Astrocyte of the hippocampus (primary cell): Measurements from ENCODE around the gene GFOD1.
A peak's percentile ranks its signal among the peaks of the same experiment; 100 is the strongest.

Experiments
- DNase-seq: peaks from one replicate; pipeline ENCODE4 v3.0.0; 2011; ENCODE audit warnings: low read depth, low spot score

GFOD1 gene

DNA sequence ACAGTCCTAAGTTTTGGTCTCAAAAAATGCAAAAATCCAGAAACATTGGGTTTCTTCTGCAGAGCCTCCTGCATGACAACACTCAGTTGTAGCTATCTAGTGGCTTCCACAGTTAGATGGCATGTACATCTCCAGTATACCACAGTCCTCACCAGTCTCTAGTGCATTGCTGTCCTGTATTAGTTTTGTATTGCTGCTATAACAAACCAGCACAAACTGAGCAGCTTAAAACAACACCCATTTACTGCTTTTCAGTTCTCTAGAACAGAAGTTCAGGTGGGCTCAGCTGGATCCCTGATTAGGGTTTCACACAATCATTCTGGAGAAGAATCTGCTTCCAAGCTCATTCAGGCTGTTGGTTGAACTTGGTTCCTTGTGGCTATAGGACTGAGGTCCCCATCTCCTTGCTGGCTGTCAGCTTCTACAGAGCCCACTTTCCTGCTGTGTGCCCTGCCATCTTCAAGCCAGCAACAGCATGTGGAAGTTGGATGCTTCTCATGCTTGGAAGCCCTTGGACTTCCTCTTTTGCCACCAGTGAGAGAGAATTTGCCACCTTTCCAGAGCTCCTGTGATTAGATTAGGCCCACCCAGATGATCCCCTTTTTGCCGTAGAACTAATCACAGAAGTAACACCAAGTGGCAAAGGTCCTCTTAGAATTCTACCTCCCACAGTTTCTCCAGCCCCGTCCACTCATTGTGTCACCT, 110.2 kb downstream of the GFOD1 start:
- no peak for DNase-seq

DNA sequence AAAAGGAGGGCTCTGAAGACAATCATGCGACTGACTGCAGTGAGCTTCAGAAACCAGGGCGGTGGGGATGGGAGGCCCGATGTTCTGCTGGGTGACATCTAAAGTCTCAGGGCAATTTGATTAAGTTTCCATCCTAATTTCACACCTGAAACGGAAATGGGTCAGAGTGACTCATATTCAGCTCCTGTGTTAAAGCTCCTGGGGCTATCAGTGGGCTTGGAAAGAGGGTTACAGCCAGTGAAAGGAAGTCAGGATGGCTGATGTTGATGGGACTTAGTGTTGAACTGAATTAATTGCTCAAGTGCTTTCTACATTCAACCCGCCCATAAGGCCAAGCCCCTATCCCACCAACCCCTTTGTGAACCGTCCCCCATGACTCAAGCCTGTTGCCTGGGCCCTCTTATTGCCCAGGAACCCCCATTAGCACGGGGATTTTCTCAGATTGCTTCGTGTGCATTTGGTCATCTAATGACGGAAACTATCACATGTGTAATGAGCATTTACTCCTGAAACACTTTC, 112.0 kb downstream of the GFOD1 start:
- no peak for DNase-seq

DNA sequence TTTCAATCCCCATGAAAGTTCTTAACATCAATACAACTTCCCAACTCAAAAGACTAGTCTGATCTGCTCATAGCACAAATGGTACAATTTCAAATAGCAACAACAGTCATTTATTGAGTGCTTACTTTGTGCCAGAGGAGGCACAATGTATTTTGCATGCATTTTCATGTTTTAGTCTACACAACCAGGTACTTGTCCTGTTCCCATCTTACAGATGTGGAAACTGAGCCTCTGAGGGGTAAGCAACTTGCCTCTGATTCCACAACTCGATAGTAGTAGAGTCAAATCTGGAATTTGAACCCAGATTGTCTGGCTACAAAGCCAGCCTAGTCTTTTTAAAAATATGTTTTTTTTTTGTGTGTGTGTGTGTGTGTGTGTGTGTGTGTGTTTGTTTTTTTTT, 113.5 kb downstream of the GFOD1 start:
- DNase-seq, result no peak

DNA sequence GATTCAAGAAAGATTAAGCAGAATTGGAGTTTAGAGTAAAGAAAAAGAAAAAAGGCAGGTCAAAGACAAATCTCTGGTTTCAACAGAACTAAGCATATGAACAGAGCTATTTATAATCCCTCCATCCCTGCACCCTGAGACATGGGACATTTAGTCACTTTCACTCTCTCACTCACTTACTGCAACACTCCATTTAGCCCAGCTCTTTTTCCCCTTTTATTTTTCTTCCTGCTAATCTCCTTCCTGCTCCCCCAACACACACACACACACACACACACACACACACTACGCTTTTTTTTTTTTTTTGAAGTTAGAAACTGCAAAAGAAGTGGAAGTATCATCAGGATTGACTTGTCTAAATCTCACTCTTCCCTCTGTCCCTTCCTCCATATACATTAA, 113.9 kb downstream of the GFOD1 start:
- DNase-seq, result no peak

DNA sequence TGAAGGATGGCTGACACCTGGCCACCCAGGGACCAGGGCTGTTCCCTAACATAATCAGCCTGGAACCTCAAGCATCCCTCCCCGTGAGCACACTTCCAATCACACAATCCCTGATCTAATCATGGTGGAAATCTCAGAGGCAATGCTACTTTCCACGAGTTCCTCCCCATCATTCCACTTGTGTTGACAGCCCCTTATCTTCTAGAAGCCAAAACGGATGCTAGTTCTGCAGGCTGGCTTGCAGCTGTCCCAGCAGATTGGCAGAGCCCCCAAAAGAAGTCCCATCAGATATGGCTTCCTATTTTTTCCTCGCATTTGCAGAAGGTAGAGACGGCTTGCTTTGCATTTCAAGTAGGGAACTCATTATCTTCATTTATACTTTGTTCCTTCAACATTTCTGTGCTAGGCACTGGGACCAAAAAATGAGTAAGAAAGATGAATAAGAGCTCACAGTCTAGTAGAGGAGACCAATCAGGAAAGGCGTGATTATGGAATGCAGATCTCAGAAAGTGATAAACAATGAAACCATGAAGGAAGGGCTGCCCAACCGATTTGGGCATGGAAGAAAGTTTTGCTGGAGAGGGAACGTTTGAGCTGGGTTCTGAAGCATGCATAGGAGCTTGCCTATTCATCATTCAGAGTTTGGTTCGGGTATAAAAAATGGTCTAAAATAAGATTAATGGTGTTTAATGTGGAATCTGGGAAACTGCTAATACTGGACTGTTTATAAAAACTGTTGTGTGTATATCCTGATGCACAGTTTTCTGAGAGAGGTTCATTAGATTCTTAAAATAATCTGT, 114.5 kb downstream of the GFOD1 start:
- no peak for DNase-seq

DNA sequence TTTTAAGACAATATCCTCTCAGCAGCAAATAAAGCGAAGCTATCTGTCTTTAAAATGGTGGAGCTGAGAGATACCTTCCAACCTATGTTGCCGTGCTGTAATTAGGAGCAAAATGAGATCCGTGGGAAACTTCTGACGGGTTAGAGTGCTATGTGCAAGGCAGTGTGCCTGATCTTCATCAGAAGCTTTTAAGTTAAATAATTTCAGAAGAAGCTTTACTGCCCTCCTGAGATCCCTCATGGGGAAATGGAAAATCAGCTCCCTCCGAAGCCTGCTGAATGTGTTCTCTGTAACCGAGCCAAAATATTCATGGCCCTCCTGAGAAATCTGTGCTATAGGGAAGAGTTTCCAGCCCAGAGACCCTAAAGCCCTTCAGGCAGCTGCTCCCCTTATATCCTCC, 115.3 kb downstream of the GFOD1 start:
- no peak for DNase-seq

DNA sequence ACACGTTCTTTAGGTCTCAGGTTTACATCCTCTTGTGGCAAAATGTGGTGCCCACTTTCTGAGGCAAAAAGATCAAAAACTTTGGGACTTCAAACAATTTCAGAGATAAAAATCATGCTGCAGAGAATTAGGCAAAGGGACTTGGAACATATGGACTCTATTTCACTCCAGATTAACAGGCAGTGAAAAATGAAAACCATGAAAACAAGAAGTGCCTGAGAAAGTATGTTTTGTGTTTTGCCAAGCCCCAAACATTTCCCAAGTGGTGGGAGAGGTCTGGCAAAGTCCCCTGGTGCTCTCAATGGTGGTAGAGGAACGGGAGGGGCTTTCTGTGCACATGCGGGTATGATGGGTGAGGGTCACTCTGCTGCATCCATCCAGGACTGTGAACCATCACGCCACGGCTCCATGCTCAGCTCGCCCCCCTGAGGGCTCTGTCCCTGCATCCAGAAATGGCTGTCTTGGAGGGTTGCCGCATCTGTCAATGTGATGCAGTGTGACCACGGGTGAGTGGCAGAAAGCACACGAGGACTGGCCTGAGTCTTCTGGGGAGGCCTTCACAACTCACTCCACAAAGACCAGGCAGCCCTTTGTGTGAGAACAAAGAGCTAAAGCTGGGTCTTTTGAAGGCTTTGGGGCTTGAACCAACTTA, 115.9 kb downstream of the GFOD1 start:
- DNase-seq, result no peak

DNA sequence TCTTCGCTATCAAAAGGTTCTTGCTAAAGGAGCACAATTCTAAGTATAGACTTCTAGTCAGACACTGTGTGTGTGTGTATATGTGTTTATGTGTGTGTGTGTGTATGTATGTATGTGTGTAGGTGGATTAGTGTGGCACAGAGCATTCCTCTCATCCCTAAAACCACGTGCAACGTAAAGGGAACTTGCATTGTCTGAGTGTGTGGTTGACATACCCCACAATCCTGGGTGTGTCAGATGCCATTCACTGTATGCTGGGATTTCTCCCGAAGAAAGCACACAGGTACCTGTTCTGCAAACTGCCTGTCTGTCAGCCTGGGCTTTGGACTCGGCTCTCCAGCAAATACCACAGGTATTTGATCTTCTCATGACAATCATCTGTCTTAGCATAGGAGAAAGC, 116.8 kb downstream of the GFOD1 start:
- no peak for DNase-seq

DNA sequence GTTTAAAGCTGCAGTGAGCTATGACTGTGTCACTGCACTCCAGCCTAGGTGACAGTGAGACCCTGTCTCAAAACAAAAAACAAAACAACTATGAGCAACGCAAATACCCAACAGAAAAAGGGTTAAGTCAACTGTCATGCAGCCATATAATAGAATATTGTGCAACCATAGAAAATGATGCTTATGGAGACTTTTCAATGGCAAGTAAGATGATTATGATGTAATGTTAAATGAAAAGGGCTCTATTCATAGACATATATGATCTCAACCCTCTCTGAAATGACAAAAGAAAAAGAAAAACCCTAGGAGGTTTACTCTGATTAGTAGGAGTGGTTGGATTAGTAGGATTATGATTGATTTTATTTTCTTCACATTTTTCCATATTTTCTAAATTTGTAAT, 117.8 kb downstream of the GFOD1 start:
- no peak for DNase-seq

DNA sequence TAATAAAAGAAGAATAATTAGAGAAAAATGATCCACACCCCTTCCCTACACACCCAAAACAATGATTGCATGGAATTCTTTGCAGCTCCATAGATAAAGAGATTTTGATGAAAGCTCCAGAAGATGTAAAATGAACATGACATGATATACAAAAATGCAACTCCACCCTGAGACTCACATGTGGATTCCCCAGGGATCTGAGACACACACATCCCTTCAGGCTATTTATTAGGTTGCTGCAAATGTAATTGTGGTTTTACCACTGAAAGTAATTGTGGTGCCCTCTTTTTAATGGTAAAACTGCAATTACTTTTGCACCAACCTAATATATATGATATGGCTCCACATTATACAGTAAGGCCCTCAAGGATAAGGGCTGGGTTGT, 118.7 kb downstream of the GFOD1 start:
- no peak for DNase-seq

DNA sequence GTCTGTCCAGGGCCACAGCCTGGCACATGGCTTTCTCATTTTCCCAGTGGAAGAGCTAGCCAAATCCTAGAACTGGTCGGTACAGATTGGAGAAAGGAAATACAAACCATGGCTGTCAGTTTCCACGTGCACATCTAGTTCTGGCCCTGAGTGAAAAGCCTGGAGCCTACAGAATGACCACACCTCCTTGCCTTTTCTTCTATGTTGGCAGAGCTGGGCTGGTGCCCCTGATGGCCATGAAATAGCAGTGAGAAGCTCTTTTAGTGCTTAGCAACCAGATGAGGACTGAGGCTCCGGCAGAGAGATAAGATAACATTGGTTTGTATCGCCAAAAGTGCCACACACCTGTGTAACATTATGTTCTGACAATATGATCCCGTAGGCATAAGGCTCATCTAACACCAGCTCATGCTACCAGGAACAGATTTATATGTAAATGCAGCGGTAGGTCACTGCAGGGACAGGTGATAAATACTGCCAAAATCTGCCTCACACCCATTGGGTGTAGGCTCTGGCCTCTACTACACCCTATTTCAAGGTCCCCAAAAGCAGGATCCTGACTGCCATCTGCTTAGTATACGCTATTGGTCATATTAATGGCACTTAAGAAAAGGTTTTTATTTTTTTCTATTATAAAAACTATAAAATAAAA, 119.2 kb downstream of the GFOD1 start:
- DNase-seq, result no peak

DNA sequence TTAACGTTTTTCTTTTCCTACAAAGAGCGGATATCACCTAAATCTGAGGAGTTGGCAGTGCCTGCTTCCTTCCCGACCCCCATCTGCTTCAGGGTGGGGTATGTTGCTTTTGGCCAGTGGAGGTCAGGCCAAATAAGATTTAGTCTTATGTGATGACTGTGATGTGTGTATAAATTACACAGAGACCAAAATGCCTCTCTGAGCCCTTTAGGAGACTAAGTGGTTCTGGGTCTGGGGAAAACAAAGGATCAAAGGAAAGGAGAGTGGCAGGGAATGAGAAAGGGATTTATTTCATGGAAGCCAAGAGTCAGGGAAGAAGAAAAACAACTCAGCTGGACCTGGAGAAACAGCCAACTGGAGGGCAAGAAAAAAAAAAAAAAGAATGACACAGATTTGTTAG, 120.0 kb downstream of the GFOD1 start:
- DNase-seq, result peak; percentile 77

DNA sequence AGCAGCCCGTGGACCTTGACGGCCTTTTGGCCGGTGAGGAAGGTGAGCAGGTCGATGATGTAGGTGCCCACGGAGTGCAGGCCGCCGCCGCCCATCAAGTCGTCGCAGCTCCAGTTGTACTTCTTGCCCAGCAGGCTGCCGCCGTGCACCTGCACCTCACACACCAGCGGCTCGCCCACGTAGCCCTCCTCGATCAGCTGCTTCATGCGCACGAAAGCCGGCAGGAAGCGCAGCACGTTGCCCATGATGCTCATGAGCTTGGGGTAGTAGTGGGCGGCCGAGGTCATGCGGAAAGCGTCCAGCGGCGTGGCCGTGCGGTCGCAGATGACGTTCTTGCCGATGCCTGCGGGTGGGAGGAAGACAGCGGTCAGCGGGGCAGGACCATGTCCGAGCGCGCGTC, 122.1 kb downstream of the GFOD1 start:
- no peak for DNase-seq

DNA sequence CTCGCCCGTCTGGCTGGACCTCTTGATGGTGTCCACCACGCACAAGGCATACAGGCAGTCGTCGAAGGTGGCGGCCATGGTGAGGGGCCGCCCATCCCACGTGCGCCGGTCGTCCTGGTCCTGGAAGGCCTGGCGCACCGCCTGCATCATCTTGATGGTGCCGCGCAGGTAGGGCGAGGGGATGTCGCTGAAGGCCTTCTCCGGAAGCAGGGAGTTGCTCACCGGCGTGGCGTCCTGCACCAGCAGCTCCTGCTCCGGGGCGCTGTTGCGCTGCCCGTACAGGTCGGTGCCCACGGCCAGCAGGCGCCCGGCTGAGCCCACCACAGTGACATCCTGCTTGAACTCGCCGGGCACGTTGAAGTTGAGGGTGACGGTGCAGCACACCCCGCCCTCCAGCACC, 122.6 kb downstream of the GFOD1 start:
- DNase-seq, result no peak

DNA sequence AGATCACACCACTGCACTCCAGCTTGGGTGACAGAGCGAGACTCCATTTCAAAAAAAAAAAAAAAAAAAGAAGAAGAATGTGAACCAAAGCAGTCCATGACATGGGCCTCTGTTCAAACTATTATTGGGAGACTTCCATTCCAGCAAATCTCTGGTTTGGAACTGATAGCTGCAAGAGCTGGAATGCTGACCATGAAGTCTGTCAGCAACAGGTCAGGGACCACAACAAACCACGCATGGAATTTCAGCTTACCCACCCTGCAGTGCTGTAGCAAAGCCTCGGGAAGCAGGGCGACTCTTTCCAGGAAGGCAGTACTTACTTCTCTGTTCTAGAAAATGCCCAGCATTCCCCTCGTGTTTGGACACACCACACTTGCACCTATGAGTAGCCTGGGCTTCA, 125.0 kb downstream of the GFOD1 start:
- DNase-seq, result peak; percentile 92

DNA sequence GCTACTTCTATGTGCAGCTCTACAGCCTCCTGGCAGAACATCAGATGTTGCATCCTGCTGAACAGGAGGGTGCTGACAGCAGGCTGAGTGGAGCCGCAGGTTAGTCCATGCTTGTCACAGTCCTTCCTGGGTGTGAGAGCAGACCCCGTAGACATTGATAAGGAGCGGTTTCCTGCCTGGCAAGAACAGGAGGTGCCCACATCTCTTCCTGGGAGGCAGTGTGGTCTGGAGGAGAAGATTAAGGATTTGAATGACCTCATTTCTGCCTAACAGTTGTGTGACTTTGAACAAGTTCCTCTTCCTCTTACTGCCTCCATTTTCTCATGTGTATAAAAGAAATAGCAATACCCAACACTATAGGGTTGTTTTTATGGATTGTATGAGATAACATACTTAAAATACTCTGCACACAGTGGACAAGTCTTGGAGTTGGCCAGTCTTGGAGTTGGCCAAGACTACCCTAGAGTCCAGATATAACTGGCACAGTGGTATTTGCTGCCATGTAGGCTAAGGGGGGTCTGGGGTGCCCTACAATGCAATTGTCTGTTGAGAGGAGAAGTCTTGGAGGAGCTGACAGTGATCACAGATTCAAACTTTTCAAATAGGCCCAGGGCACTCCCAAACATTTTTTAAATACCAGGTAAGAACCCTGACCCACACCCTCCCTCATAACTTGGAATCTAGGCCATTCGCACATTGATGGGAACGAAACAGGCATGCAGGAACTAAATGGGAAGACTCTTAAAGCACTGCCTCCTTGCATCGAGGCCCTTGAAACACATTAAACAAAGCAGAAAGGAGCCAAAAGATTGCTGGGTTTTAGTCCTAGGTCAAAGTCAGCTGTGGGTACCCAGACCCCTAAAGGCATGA, 126.5 kb downstream of the GFOD1 start:
- no peak for DNase-seq

DNA sequence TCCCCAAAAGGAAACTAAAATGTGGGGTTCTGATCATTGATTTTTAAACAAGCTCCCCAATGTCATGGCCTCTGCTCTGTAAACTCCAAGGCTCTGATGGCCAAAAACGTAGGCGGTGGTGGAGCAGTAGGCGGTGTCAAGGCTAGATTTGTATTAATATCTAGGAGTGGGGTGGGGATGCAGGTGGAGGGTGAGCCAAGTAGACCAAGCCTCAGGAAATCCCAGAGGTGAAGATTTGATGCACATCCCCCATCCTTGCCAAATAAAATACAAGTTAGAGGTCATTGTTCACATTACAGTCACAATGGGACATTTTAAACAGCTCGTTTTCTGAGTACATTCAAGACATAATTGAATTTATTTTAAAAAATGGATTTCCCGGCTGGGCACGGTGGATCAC, 128.1 kb downstream of the GFOD1 start:
- no peak for DNase-seq

DNA sequence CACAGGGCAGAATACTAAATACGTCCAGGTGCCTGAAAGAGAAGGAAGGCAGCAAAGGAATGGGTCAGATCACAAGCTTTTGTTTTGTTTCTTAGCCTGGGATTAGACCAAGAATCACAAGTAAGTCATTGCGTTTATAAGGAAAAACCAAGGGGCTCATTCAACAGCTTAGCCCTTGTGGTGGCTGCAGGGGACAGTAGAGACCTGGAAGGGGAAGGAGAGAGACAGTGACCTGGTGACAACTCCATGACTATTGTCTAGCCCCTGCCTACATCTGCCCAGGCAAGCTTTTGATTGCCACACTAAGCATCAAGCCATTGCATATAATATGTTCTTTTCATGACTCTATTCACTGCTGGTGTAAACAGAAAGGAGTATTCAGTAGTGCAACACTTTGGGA, 128.9 kb downstream of the GFOD1 start:
- no peak for DNase-seq

DNA sequence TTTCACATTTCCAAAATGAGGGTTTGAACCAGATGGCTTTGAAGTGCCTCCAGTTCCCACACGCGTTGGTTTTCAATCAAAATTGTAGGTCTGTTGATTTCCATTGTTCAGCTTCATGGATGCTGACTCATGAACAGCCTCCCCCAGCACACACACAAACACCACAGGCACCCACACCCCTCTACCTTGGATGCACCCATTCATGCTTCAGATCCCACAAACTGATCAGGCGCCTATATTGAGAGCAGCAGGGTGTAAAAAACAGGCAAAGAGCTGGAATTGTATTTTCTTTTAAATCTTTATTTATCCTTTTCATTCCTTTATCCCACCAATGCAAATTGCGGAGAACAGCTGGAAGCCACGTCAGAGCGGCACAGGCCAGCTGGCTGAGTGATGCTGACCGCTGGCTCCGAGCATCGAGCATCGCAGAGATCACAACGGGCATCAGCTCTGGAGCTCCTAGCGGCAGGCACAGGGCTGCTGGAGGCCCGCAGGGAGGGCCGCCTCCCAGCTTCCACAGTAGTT, 129.8 kb downstream of the GFOD1 start:
- peak; percentile 76 for DNase-seq

DNA sequence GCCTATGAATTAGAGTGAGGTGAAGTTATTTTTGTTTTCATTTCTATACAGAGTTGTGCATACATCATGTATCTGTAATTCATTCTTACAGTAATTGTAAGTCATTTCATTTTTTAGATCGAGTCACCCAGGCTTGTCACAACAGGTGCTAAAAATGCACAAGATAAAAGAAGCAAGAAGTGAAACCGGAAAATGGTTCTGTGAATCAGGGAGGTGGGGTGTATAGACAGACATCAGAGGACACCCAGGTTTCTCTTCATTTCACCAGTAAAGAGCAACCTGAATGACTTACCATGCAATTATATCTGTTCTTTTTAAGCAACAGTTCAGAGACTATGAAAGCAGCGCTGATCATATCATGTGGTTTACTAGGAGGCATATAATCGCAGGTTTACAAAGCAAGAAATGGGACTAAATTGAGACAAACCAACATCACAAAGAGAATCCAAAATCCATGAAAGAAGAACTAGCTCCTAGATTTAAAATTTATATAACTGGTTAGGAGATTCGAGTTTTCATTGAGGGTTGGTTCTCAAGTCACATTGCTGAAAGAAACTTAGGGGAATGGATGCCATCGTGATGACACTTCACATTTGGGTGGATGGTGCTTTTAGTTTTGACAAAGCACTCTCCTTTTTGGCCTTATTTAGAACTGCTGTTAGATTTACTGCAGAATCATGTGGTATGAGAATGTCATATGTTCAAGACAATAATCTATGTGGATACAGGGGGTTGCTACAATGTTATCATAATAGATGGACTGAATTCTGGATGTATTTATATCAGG, 131.2 kb downstream of the GFOD1 start:
- DNase-seq, result no peak
